H9 (cell line): ENCODE measurements around the gene KSR1. TPM values are rescaled to one million over a fixed set of nuclear protein-coding genes. Genes with fewer than 3 reads are reported as not detected.

Experiments
- DNase-seq: peaks from one replicate; pipeline ENCODE4 v3.0.0-alpha.2; 2017
- H2AFZ ChIP-seq: one replicate; pipeline ENCODE4 v1.6.1; 2013; ENCODE audit warnings: mild to moderate bottlenecking, low read length, control low read depth, moderate library complexity
- H2AK5ac ChIP-seq: 2 replicates; pipeline ENCODE4 v1.6.1; 2013; ENCODE audit warnings: low read length, control low read depth, mixed read lengths; ENCODE audit not compliant: insufficient read length
- H2BK120ac ChIP-seq: one replicate; pipeline ENCODE4 v1.6.1; 2013; ENCODE audit warnings: low read depth, mild to moderate bottlenecking, low read length, control low read depth, inconsistent platforms; ENCODE audit not compliant: poor library complexity, severe bottlenecking
- H2BK12ac ChIP-seq: 2 replicates; pipeline ENCODE4 v1.6.1; 2013; ENCODE audit warnings: low read length, control low read depth, mixed read lengths, low read depth; ENCODE audit not compliant: insufficient read length
- H2BK15ac ChIP-seq: 2 replicates; pipeline ENCODE4 v1.6.1; 2013; ENCODE audit warnings: low read depth, low read length, control low read depth
- H2BK20ac ChIP-seq: one replicate; pipeline ENCODE4 v1.6.1; 2013; ENCODE audit warnings: low read depth, mild to moderate bottlenecking, low read length, control low read depth, inconsistent platforms; ENCODE audit not compliant: poor library complexity, severe bottlenecking
- H2BK5ac ChIP-seq: 2 replicates; pipeline ENCODE4 v1.6.1; 2013; ENCODE audit warnings: low read length, control low read depth, mixed read lengths; ENCODE audit not compliant: insufficient read length
- H3K14ac ChIP-seq: 2 replicates; pipeline ENCODE4 v1.6.1; 2013; ENCODE audit warnings: low read length, control low read depth; ENCODE audit not compliant: insufficient read depth
- H3K18ac ChIP-seq: 2 replicates; pipeline ENCODE4 v1.6.1; 2013; ENCODE audit warnings: low read depth, mild to moderate bottlenecking, mixed read lengths, low read length, control low read depth; ENCODE audit not compliant: insufficient read length
- H3K23ac ChIP-seq: 2 replicates; pipeline ENCODE4 v1.6.1; 2013; ENCODE audit warnings: low read length, control low read depth, mixed read lengths, low read depth; ENCODE audit not compliant: insufficient read length
- H3K23me2 ChIP-seq: 2 replicates; pipeline ENCODE4 v1.6.1; 2013; ENCODE audit warnings: low read depth, mild to moderate bottlenecking, mixed read lengths, low read length, control low read depth; ENCODE audit not compliant: insufficient read length, poor library complexity, severe bottlenecking
- H3K27ac ChIP-seq: 2 replicates; pipeline ENCODE4 v1.5.1; 2013; ENCODE audit warnings: low read length, control low read depth, mixed read lengths, low read depth; ENCODE audit not compliant: insufficient read length
- H3K27me3 ChIP-seq: 2 replicates; pipeline ENCODE4 v1.6.1; 2013; ENCODE audit warnings: low read length, control low read depth, inconsistent platforms; ENCODE audit not compliant: insufficient read depth
- H3K4ac ChIP-seq: 2 replicates; pipeline ENCODE4 v1.6.1; 2013; ENCODE audit warnings: low read depth, mild to moderate bottlenecking, control low read depth, inconsistent platforms, low read length, moderate library complexity
- H3K4me1 ChIP-seq: 2 replicates; pipeline ENCODE4 v1.6.1; 2013; ENCODE audit warnings: low read length, control low read depth, inconsistent platforms; ENCODE audit not compliant: insufficient read depth
- H3K4me2 ChIP-seq: 2 replicates; pipeline ENCODE4 v1.6.1; 2013; ENCODE audit warnings: low read length, control low read depth, mixed read lengths; ENCODE audit not compliant: insufficient read length, insufficient read depth
- H3K56ac ChIP-seq: 2 replicates; pipeline ENCODE4 v1.6.1; 2013; ENCODE audit warnings: low read depth, mild to moderate bottlenecking, mixed read lengths, low read length, control low read depth; ENCODE audit not compliant: insufficient read length
- H3K79me1 ChIP-seq: 2 replicates; pipeline ENCODE4 v1.6.1; 2013; ENCODE audit warnings: low read depth, mild to moderate bottlenecking, moderate library complexity, low read length, control low read depth, inconsistent platforms; ENCODE audit not compliant: insufficient read depth, poor library complexity, severe bottlenecking
- H3K79me2 ChIP-seq: 2 replicates; pipeline ENCODE4 v1.6.1; 2013; ENCODE audit warnings: low read length, control low read depth, inconsistent platforms; ENCODE audit not compliant: insufficient read depth
- H3K9ac ChIP-seq: 2 replicates; pipeline ENCODE4 v1.6.1; 2013; ENCODE audit warnings: low read length, control low read depth, mixed read lengths; ENCODE audit not compliant: insufficient read length; ENCODE audit errors: extremely low read depth
- H3K9me3 ChIP-seq: one replicate; pipeline ENCODE4 v1.6.1; 2013; ENCODE audit warnings: low read depth, low read length, inconsistent platforms; ENCODE audit not compliant: control insufficient read depth
- H3T11ph ChIP-seq: one replicate; pipeline ENCODE4 v1.6.1; 2013; ENCODE audit warnings: mild to moderate bottlenecking, low read length, control low read depth, inconsistent platforms
- H4K20me1 ChIP-seq: one replicate; pipeline ENCODE4 v1.6.1; 2013; ENCODE audit not compliant: control insufficient read depth, insufficient read length, insufficient read depth
- H4K5ac ChIP-seq: 2 replicates; pipeline ENCODE4 v1.6.1; 2013; ENCODE audit warnings: low read depth, mild to moderate bottlenecking, mixed read lengths, low read length, control low read depth; ENCODE audit not compliant: insufficient read length
- H4K8ac ChIP-seq: replicated peaks from 2 replicates; pipeline ENCODE4 v1.6.1; 2013; ENCODE audit warnings: low read length, control low read depth, mixed read lengths, low read depth; ENCODE audit not compliant: insufficient read length
- H4K91ac ChIP-seq: 2 replicates; pipeline ENCODE4 v1.6.1; 2013; ENCODE audit warnings: low read depth, mild to moderate bottlenecking, moderate library complexity, mixed read lengths, low read length, control low read depth; ENCODE audit not compliant: insufficient read length
- H3K27ac Mint-ChIP-seq, 3 experiments: 2 replicates in 2 of 3; 3 replicates in 1 of 3; pipeline ENCODE4 v1.8.0; 2020 to 2021; ENCODE audit warnings: mixed read lengths in 3 of 3, mild to moderate bottlenecking in 1 of 3, moderate library complexity in 1 of 3
- H3K27me3 Mint-ChIP-seq: 2 replicates; pipeline ENCODE4 v1.8.0; 2021; ENCODE audit warnings: low read depth, mild to moderate bottlenecking, moderate library complexity, mixed read lengths
- H3K36me3 Mint-ChIP-seq, 3 experiments: 2 replicates in 2 of 3; 3 replicates in 1 of 3; pipeline ENCODE4 v1.8.0; 2020 to 2021; ENCODE audit warnings: low read depth in 3 of 3, mixed read lengths in 3 of 3; ENCODE audit not compliant: insufficient read depth in 1 of 3
- H3K4me1 Mint-ChIP-seq, 2 experiments: 2 replicates each; pipeline ENCODE4 v1.8.0; 2020; ENCODE audit warnings: mixed read lengths in 2 of 2
- H3K4me3 Mint-ChIP-seq, 2 experiments: 2 replicates in 1 of 2; 3 replicates in 1 of 2; pipeline ENCODE4 v1.8.0; 2020 to 2021; ENCODE audit warnings: mild to moderate bottlenecking in 2 of 2, mixed read lengths in 2 of 2, moderate library complexity in 1 of 2
- H3K9me3 Mint-ChIP-seq, 2 experiments: 2 replicates in 1 of 2; 3 replicates in 1 of 2; pipeline ENCODE4 v1.8.0; 2020; ENCODE audit warnings: mild to moderate bottlenecking in 2 of 2, mixed read lengths in 2 of 2, moderate library complexity in 1 of 2
- WGBS: extraction: QIAGEN DNeasy Blood & Tissue Kit; methylation state at CpG from one replicate; pipeline ENCODE4 v1.1.7; 2013; ENCODE audit warnings: missing lambda C conversion rate, low lambda C conversion rate, mixed read lengths; ENCODE audit not compliant: insufficient read length; ENCODE audit errors: extremely low coverage; 5-methylcytosine and 5-hydroxymethylcytosine counted together
- total RNA-seq: library from RNA; stranded (reverse); gene quantifications from 2 replicates; pipeline ENCODE4 v1.2.1, GENCODE V29; 2021
- TF ChIP-seq, protein P1 (sequence below): fragments of 200-600 bp; sonication (generic); conservative IDR thresholded peaks from 3 replicates; pipeline ENCODE4 v1.8.0; 2021; ENCODE audit warnings: antibody characterized with exemption, mild to moderate bottlenecking

KSR1 gene
- total RNA-seq, 1 experiment from 2014 or later, result 44.9 TPM

DNA sequence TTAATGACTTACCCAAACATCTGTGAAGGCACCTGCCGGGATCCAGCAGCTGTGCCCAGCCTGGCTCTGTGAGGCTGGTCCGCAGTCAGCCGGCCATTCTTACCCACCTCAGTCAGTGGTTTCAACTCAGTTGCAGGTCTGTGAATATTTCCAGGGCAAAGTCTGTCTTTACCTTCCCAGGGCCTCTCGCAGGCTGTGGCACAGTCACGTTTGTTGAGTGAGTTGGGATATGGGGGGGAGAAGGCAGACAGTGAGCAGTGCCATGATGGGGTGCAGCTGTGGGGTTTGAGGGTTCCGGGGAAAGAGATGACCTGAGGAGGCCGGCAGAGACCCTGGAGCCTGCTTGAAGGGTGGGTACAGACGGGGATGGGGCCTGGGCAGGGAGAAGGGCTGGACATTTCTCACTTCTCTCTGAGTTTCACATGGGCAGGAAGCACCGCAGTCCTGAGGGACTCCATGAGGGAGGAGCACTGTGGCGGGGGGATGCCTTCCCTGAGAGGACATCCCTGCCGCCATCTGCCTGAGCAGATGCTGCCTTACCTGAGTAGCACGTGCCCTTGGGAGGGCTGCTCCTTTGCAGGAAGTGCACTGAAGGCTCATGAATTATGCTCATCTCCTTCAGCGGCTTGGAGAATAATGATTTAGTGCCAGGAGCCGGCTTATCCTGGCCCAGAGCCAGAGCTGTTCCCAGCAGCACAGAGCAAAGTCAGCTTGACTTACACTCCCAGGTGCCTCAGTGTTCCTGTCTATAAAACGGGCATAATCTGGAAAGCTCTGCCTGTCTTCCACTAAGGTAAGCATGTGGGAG is 48.1 kb downstream of the KSR1 start:
- TF ChIP-seq, protein P1, sequence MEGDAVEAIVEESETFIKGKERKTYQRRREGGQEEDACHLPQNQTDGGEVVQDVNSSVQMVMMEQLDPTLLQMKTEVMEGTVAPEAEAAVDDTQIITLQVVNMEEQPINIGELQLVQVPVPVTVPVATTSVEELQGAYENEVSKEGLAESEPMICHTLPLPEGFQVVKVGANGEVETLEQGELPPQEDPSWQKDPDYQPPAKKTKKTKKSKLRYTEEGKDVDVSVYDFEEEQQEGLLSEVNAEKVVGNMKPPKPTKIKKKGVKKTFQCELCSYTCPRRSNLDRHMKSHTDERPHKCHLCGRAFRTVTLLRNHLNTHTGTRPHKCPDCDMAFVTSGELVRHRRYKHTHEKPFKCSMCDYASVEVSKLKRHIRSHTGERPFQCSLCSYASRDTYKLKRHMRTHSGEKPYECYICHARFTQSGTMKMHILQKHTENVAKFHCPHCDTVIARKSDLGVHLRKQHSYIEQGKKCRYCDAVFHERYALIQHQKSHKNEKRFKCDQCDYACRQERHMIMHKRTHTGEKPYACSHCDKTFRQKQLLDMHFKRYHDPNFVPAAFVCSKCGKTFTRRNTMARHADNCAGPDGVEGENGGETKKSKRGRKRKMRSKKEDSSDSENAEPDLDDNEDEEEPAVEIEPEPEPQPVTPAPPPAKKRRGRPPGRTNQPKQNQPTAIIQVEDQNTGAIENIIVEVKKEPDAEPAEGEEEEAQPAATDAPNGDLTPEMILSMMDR, result no peak
- H2AFZ ChIP-seq, result no peak overlapping the region
- no peaks in the 10 kb centered on the region for H3K27me3 ChIP-seq
- no peaks in the 10 kb centered on the region for H3K79me1 ChIP-seq
- no peak overlapping the region for H2BK5ac ChIP-seq
- no peak overlapping the region for H2AK5ac ChIP-seq
- no peak overlapping the region for H2BK20ac ChIP-seq
- no peak for DNase-seq
- peaks cover 15% of the 10 kb centered on the region; the same call in 1 of the 2 replicates for H3K4me1 ChIP-seq
- no peak overlapping the region for H2BK12ac ChIP-seq
- H3K4me2 ChIP-seq, result no peak overlapping the region
- Mint-ChIP-seq H3K27me3 (no peaks in the 10 kb centered on the region; the same call in 1 of the 2 replicates), H3K4me1 (peaks cover 32 to 42% of the 10 kb centered on the region in 2 experiments), H3K27ac (peak overlapping the region; percentile 40 to 90 (median 44); a peak in 4 of 7 replicates), H3K36me3 (peaks cover 27 to 32% (median 32%) of the 10 kb centered on the region in 3 experiments), H3K9me3 (peaks cover 25 to 29% of the 10 kb centered on the region in 2 experiments), H3K4me3 (no peak overlapping the region)
- H3K79me2 ChIP-seq, result no peaks in the 10 kb centered on the region; the same call in 1 of the 2 replicates
- WGBS, result no CpG with 5 or more reads among the region's 15 CpGs
- H3K23me2 ChIP-seq, result no peaks in the 10 kb centered on the region
- H4K5ac ChIP-seq, result no peak overlapping the region
- H3K9me3 ChIP-seq, result peaks cover 14% of the 10 kb centered on the region
- H3K56ac ChIP-seq, result no peak overlapping the region
- no peak overlapping the region for H2BK120ac ChIP-seq
- no peak overlapping the region for H2BK15ac ChIP-seq
- no peak overlapping the region for H3K9ac ChIP-seq
- no peak overlapping the region; the same call in 1 of the 2 replicates for H3K14ac ChIP-seq
- H3T11ph ChIP-seq, result no peak overlapping the region
- no peak overlapping the region for H3K27ac ChIP-seq
- H4K20me1 ChIP-seq, result no peaks in the 10 kb centered on the region
- H3K18ac ChIP-seq, result peak overlapping the region; percentile 24
- H3K4ac ChIP-seq, result no peak overlapping the region
- no peak overlapping the region for H4K8ac ChIP-seq
- no peak overlapping the region for H4K91ac ChIP-seq
- no peak overlapping the region for H3K23ac ChIP-seq
